Epithelial cell of esophagus (primary cell): Measurements from ENCODE around the gene KATNAL2.

ENCODE experiments used
- DNase-seq: peaks from one replicate; pipeline ENCODE4 v3.0.0; 2010; ENCODE audit warnings: low read depth
- H3K4me3 ChIP-seq: 2 replicates; pipeline ENCODE4 v1.5.1; 2011; ENCODE audit warnings: mild to moderate bottlenecking, low read length, control low read depth
- CTCF ChIP-seq: IDR thresholded peaks from 2 replicates; pipeline ENCODE4 v1.5.1; 2011; ENCODE audit warnings: low read depth, mild to moderate bottlenecking, low read length, control low read depth, inconsistent platforms; ENCODE audit not compliant: insufficient read depth; ENCODE audit errors: missing control alignments

Gene KATNAL2

DNA sequence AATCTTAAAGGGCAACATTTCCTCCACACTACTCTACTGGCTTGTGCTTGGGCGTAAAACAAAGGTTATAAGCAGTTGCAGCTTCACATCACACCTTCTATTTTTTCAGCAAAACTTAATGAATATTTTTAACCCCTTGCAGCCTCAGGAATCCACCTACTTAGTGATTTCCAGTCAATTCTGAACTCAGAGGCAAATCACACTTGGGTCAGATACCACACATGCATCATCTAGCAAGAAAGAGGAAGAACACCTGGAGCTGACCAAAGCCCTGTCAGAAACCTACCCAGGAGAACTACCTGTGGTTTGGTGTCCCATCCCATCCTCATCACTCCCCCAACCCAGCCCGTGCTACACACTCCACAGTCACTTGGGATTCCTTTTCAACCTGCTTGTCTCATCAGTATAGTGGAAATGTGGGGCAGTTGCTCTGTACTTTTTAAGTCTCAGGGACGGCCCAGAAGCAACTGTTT, 25.6 kb upstream of the KATNAL2 start:
- TF ChIP-seq CTCF = no peak
- H3K4me3 ChIP-seq = no peak overlapping the region
- no peak for DNase-seq

GRCh38 chr18:46892842-46893241, 24.6 kb upstream of the KATNAL2 start:
- no peak for TF ChIP-seq CTCF
- DNase-seq = no peak
- H3K4me3 ChIP-seq = no peak overlapping the region

DNA sequence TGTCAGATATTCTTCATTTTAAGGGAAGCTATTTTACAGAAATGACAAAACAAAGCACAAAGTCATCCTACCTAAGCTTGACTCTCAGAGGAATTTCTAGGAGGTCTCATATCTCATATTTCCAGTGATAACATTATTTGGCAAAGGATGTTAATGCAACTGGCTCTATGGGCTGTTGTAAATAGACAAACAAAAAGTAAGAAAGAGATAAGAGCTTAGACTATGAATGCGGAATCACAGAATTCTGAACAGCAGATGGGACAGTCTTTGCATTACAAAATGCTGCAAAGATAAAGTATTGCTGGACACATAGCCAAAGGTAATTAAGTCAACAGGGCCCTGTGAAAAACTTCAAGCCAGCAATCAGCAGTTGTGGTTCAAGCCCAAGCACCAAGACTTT, 24.0 kb upstream of the KATNAL2 start:
- DNase-seq = no peak
- no peak for TF ChIP-seq CTCF
- no peak overlapping the region for H3K4me3 ChIP-seq

- no peak for DNase-seq
- TF ChIP-seq CTCF = no peak
- no peak overlapping the region for H3K4me3 ChIP-seq
Measured at GRCh38 chr18:46894124-46894523, 23.3 kb upstream of the KATNAL2 start.

DNA sequence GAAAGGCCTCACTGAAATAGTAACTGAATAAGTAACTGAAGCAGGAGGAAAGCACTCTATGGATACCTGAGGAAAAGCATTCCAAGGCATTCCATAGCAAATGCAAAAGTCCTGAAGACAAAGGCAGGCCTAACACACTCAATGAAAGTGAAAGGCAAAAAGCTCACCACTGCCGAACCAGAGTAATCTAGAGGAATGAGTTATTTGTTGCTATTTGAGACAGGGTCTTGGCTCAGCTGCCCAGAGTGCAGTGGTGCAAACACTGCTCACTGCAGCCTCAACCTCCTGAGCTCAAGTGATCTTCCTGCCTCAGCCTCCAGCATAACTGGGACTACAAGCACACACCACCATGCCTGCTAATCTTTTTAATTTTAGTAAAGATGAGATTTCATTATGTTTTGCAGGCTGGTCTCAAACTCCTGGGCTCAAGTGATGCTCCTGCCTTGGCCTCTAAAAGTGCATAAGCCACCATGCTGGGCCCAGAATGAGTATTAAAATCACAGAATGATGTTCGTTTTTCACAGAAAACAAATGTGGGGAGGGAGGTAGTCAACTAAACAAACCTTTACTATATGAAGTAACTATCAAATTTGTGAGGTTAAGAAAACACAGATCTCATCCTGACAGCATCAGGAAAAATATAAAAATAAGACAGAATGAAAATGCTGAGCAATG, 18.0 kb upstream of the KATNAL2 start:
- DNase-seq = no peak
- no peak overlapping the region for H3K4me3 ChIP-seq
- no peak for TF ChIP-seq CTCF

- no peak for DNase-seq
- no peak overlapping the region for H3K4me3 ChIP-seq
- TF ChIP-seq CTCF = no peak
Measured at GRCh38 chr18:46903406-46903805, 14.0 kb upstream of the KATNAL2 start.

GRCh38 chr18:46909497-46909896, 7.9 kb upstream of the KATNAL2 start:
- H3K4me3 ChIP-seq = no peak overlapping the region
- no peak for TF ChIP-seq CTCF
- no peak for DNase-seq
